Keratinocyte (primary cell): ENCODE results near the gene STX18.

Source experiments
- EZH2 ChIP-seq: IDR thresholded peaks from one replicate; pipeline ENCODE4 v1.6.1; 2012; ENCODE audit warnings: inconsistent platforms, mild to moderate bottlenecking, low read length, moderate library complexity
- TF ChIP-seq, protein P1 (sequence below), 3 experiments: IDR thresholded peaks in 1 of 3; conservative IDR thresholded peaks in 1 of 3; optimal IDR thresholded peaks in 1 of 3; 2 replicates in 2 of 3; 3 replicates in 1 of 3; pipeline versions ENCODE3 to v1.5.1; 2011; ENCODE audit warnings: low read length in 3 of 3, mild to moderate bottlenecking in 3 of 3, moderate library complexity in 2 of 3, control low read depth in 1 of 3, inconsistent platforms in 1 of 3; ENCODE audit not compliant: insufficient read depth in 2 of 3; ENCODE audit errors: extremely low read depth in 1 of 3

DNA sequence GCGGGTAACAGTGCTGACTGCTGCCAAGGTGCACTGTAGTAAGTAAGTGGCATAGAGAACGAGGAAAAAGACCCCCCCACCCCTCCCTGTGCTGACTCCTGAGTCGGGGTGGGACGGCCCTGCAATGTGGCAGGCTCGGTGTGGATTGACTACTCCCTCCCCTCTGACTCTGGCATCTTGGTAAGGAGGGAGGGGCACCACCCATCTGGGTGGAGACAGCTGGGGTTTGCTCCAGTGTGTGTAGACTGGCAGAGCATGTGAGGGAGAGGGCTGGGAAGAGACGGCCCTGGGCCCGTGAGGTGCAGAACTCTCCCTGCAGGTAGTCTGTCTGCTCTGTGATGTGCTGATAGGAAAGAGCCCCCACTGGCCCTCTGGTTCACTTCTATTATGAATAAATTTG is 124.0 kb downstream of the STX18 start:
- TF ChIP-seq, protein P1, sequence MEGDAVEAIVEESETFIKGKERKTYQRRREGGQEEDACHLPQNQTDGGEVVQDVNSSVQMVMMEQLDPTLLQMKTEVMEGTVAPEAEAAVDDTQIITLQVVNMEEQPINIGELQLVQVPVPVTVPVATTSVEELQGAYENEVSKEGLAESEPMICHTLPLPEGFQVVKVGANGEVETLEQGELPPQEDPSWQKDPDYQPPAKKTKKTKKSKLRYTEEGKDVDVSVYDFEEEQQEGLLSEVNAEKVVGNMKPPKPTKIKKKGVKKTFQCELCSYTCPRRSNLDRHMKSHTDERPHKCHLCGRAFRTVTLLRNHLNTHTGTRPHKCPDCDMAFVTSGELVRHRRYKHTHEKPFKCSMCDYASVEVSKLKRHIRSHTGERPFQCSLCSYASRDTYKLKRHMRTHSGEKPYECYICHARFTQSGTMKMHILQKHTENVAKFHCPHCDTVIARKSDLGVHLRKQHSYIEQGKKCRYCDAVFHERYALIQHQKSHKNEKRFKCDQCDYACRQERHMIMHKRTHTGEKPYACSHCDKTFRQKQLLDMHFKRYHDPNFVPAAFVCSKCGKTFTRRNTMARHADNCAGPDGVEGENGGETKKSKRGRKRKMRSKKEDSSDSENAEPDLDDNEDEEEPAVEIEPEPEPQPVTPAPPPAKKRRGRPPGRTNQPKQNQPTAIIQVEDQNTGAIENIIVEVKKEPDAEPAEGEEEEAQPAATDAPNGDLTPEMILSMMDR (optimal IDR thresholded peaks at IDR 0.05 in 1 of 3, IDR thresholded peaks at IDR 0.05 in 1 of 3, conservative IDR thresholded peaks at IDR 0.05 in 1 of 3; ENCODE audit: extremely low read depth in 1 of 3, insufficient read depth in 2 of 3, low read length in 3 of 3) = no peak
- TF ChIP-seq EZH2 = no peak
